ENCODE results near the gene ZNF346. TPM values are rescaled to one million over a fixed set of nuclear protein-coding genes. Genes with fewer than 3 reads are reported as not detected.

The ZNF346 gene
- total and polyA plus RNA-seq, 2 of the 13 experiments (the other 11 are each of a cell fraction or from before 2014, with no cell fraction given) = 8.6 to 19.4 TPM

GRCh38 chr5:177086654-177087397, 64.3 kb downstream of the ZNF346 start, which contains the start of gene FGFR4 (continued):
- TF ChIP-seq, protein P1, sequence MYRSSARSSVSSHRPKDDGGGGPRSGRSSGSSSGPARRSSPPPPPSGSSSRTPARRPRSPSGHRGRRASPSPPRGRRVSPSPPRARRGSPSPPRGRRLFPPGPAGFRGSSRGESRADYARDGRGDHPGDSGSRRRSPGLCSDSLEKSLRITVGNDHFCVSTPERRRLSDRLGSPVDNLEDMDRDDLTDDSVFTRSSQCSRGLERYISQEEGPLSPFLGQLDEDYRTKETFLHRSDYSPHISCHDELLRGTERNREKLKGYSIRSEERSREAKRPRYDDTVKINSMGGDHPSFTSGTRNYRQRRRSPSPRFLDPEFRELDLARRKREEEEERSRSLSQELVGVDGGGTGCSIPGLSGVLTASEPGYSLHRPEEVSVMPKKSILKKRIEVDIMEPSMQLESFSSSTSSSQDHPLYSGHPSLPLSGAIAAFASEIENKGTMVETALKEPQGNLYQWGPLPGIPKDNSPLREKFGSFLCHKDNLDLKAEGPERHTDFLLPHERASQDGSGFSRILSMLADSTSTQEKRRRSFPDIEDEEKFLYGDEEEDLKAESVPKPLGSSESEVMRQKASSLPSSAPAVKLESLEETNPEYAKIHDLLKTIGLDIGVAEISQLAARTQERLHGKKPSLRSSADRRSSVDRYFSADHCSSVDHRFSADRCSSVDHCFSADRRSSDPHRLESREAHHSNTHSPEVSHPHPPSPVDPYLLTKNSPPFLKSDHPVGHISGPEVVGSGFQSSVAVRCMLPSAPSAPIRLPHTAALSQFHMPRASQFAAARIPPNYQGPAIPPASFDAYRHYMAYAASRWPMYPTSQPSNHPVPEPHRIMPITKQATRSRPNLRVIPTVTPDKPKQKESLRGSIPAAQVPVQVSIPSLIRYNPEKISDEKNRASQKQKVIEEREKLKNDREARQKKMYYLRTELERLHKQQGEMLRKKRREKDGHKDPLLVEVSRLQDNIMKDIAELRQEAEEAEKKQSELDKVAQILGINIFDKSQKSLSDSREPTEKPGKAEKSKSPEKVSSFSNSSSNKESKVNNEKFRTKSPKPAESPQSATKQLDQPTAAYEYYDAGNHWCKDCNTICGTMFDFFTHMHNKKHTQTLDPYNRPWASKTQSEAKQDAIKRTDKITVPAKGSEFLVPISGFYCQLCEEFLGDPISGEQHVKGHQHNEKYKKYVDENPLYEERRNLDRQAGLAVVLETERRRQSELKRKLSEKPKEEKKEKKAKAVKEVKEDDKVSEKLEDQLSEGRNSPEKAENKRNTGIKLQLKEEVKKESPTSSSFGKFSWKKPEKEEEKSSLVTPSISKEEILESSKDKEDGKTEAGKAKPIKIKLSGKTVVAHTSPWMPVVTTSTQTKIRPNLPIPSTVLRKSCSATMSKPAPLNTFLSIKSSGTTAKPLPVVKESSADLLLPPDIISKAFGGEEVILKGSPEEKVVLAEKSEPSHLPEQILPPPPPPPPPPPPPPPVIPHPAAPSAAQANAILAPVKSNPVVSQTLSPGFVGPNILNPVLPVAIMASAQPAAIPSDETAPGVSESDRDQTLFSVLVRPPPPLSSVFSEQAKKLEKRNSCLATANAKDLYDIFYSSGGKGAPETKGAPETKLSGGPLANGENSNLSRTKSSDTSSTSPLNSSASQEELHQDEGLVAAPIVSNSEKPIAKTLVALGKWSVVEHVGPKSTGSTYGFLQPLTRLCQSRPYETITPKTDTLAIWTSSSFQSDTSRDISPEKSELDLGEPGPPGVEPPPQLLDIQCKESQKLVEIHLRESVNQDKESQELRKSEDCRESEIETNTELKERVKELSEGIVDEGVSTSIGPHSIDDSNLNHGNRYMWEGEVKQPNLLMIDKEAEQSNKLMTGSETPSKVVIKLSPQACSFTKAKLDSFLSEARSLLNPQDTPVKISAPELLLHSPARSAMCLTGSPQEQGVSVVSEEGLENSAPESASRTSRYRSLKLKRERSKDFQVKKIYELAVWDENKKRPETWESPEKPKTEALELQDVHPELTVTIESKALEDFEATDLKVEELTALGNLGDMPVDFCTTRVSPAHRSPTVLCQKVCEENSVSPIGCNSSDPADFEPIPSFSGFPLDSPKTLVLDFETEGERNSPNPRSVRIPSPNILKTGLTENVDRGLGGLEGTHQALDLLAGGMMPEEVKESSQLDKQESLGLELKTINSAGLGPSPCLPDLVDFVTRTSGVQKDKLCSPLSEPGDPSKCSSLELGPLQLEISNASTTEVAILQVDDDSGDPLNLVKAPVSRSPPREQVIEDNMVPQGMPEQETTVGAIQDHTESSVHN (CRISPR knock-in tag; IDR thresholded peaks at IDR 0.05) = no peak
- TF ChIP-seq ZNF746 (CRISPR knock-in tag; IDR thresholded peaks at IDR 0.05) (peak; percentile 98), TBX3 (IDR thresholded peaks at IDR 0.05; ENCODE audit: borderline replicate concordance) (peak; percentile 59; the same call in 1 of the 2 replicates), ZNF382 (CRISPR knock-in tag; IDR thresholded peaks at IDR 0.05; ENCODE audit: borderline replicate concordance) (no peak), TGIF2 (CRISPR knock-in tag; IDR thresholded peaks at IDR 0.05) (no peak), PCBP2 (optimal IDR thresholded peaks at IDR 0.05; ENCODE audit: low read depth, low read length, poor library complexity, severe bottlenecking) (no peak), HINFP (CRISPR knock-in tag; IDR thresholded peaks at IDR 0.05; ENCODE audit: low read depth) (peak; percentile 94), MAFG (CRISPR knock-in tag; IDR thresholded peaks at IDR 0.05) (no peak), ZNF33B (CRISPR knock-in tag; IDR thresholded peaks at IDR 0.05) (no peak), POLR2AphosphoS5 (IDR thresholded peaks at IDR 0.05; ENCODE audit: low read depth, low read length) (peak; percentile 70), BRCA1 (CRISPR knock-in tag; IDR thresholded peaks at IDR 0.05) (peak; percentile 58; the same call in 1 of the 2 replicates)
- TF ChIP-seq, protein P2, sequence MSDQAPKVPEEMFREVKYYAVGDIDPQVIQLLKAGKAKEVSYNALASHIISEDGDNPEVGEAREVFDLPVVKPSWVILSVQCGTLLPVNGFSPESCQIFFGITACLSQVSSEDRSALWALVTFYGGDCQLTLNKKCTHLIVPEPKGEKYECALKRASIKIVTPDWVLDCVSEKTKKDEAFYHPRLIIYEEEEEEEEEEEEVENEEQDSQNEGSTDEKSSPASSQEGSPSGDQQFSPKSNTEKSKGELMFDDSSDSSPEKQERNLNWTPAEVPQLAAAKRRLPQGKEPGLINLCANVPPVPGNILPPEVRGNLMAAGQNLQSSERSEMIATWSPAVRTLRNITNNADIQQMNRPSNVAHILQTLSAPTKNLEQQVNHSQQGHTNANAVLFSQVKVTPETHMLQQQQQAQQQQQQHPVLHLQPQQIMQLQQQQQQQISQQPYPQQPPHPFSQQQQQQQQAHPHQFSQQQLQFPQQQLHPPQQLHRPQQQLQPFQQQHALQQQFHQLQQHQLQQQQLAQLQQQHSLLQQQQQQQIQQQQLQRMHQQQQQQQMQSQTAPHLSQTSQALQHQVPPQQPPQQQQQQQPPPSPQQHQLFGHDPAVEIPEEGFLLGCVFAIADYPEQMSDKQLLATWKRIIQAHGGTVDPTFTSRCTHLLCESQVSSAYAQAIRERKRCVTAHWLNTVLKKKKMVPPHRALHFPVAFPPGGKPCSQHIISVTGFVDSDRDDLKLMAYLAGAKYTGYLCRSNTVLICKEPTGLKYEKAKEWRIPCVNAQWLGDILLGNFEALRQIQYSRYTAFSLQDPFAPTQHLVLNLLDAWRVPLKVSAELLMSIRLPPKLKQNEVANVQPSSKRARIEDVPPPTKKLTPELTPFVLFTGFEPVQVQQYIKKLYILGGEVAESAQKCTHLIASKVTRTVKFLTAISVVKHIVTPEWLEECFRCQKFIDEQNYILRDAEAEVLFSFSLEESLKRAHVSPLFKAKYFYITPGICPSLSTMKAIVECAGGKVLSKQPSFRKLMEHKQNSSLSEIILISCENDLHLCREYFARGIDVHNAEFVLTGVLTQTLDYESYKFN (CRISPR knock-in tag; conservative IDR thresholded peaks at IDR 0.05) = peak; percentile 100
